ENCODE measurements around the gene GGA1.

GGA1 gene

DNA sequence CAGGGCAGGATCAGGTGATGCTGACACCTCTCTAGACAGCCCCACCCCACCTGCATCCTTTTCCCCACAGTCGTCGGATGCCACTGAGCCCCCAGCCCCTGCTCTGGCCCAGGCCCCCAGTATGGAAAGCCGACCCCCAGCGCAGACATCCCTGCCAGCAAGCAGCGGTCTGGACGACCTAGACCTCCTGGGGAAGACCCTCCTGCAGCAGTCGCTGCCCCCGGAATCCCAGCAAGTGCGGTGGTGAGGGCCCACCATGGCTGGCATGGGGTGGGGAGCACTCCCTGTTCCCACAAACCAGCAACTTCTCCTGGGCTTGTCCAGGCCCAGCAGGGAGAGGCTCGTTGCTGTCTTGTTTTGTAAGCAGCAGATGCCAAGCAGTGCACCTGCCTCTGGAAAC, 21.3 kb downstream of the GGA1 start:
- no peak for DNase-seq
- Histone ChIP-seq H3K36me3 (replicated peaks) (no peaks in the 10 kb centered on the region), H3K4me3 (ENCODE audit: low read depth, low read length) (no peak overlapping the region), H3K27ac (no peak overlapping the region), H3K27me3 (replicated peaks) (no peaks in the 10 kb centered on the region)
- TF ChIP-seq, protein P1, sequence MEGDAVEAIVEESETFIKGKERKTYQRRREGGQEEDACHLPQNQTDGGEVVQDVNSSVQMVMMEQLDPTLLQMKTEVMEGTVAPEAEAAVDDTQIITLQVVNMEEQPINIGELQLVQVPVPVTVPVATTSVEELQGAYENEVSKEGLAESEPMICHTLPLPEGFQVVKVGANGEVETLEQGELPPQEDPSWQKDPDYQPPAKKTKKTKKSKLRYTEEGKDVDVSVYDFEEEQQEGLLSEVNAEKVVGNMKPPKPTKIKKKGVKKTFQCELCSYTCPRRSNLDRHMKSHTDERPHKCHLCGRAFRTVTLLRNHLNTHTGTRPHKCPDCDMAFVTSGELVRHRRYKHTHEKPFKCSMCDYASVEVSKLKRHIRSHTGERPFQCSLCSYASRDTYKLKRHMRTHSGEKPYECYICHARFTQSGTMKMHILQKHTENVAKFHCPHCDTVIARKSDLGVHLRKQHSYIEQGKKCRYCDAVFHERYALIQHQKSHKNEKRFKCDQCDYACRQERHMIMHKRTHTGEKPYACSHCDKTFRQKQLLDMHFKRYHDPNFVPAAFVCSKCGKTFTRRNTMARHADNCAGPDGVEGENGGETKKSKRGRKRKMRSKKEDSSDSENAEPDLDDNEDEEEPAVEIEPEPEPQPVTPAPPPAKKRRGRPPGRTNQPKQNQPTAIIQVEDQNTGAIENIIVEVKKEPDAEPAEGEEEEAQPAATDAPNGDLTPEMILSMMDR (IDR thresholded peaks at IDR 0.05; ENCODE audit: low read depth, low read length, missing control alignments): no peak
- in situ Hi-C loops (cut with HindIII; ENCODE audit: low pct_ligation_motif_present, low sequenced_read_pairs): no loop called here

- H3K4me3 ChIP-seq (ENCODE audit: low read depth, low read length): no peak overlapping the region
- no peak for DNase-seq
- H3K36me3 ChIP-seq (replicated peaks): no peaks in the 10 kb centered on the region
- in situ Hi-C loops (cut with HindIII; ENCODE audit: low pct_ligation_motif_present, low sequenced_read_pairs): no loop called here
- TF ChIP-seq, protein P1 (IDR thresholded peaks at IDR 0.05; ENCODE audit: low read depth, low read length, missing control alignments): no peak
- no peaks in the 10 kb centered on the region for H3K27me3 ChIP-seq (replicated peaks)
- H3K27ac ChIP-seq: no peak overlapping the region
These were observed 22.3 kb downstream of the GGA1 start for GRCh38 chr22:37630839-37631435.

DNA sequence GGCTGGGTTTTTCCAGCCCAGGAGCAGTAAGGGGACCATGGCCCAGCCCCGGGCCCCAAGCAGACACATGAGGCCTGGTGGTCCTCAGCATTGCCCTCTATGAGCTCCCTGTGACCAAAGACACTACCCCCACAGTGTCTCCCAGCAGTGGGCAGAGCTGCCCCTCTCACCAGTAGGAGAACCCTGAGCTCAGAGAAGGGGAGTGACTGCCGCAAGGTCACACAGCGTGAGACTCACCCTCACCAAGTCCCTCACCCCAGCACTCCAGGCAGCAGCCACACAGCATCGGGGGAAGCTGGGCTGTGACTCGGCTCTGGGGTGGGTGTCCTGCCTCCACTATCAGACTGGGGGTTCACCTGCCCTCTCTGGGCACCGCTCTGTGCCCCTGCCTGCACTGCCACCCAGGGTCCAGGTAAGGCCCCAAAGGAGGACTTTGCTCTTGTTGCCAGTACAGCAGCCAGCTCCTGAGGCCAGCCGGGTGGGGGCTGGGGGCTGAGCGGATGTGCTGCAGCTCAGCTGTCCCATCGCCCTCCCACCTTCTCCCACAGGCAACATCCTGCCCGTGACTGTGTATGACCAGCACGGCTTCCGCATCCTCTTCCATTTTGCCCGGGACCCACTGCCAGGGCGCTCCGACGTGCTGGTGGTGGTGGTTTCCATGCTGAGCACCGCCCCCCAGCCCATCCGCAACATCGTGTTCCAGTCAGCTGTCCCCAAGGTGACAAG, 23.0 kb downstream of the GGA1 start:
- no peak overlapping the region for H3K27ac ChIP-seq
- no peaks in the 10 kb centered on the region for H3K36me3 ChIP-seq (replicated peaks)
- no peak overlapping the region for H3K4me3 ChIP-seq (ENCODE audit: low read depth, low read length)
- H3K27me3 ChIP-seq (replicated peaks): no peaks in the 10 kb centered on the region
- in situ Hi-C loops (cut with HindIII; ENCODE audit: low pct_ligation_motif_present, low sequenced_read_pairs): no loop called here
- no peak for DNase-seq
- TF ChIP-seq, protein P1 (IDR thresholded peaks at IDR 0.05; ENCODE audit: low read depth, low read length, missing control alignments): no peak

GRCh38 chr22:37632174-37633088, 23.8 kb downstream of the GGA1 start:
- Histone ChIP-seq H3K27ac (no peak overlapping the region), H3K4me3 (ENCODE audit: low read depth, low read length) (no peak overlapping the region), H3K27me3 (replicated peaks) (no peaks in the 10 kb centered on the region), H3K36me3 (replicated peaks) (no peaks in the 10 kb centered on the region)
- TF ChIP-seq, protein P1 (IDR thresholded peaks at IDR 0.05; ENCODE audit: low read depth, low read length, missing control alignments): no peak
- in situ Hi-C loops (cut with HindIII; ENCODE audit: low pct_ligation_motif_present, low sequenced_read_pairs): no loop called here
- no peak for DNase-seq

- H3K27ac ChIP-seq: peak overlapping the region; percentile 66
- in situ Hi-C loops (cut with HindIII; ENCODE audit: low pct_ligation_motif_present, low sequenced_read_pairs): no loop called here
- TF ChIP-seq, protein P1 (IDR thresholded peaks at IDR 0.05; ENCODE audit: low read depth, low read length, missing control alignments): no peak
- no peak overlapping the region for H3K4me3 ChIP-seq (ENCODE audit: low read depth, low read length)
- no peaks in the 10 kb centered on the region for H3K36me3 ChIP-seq (replicated peaks)
- no peak for DNase-seq
- no peaks in the 10 kb centered on the region for H3K27me3 ChIP-seq (replicated peaks)
These were observed 24.5 kb downstream of the GGA1 start for GRCh38 chr22:37633089-37633624.
